ENCODE data around the gene PBX1.
"Not testable (repeated sequence)": the region's sequence is repeated elsewhere in the genome, so short reads cannot be mapped to it uniquely, and the experiment has no call there.

PBX1 gene

GRCh38 chr1:164558461-164559341, at the start of gene PBX1:
PBX1 (plus strand) TSS chr1:164559184.
- peak; percentile 92 for DNase-seq (ENCODE audit: low spot score)

DNA sequence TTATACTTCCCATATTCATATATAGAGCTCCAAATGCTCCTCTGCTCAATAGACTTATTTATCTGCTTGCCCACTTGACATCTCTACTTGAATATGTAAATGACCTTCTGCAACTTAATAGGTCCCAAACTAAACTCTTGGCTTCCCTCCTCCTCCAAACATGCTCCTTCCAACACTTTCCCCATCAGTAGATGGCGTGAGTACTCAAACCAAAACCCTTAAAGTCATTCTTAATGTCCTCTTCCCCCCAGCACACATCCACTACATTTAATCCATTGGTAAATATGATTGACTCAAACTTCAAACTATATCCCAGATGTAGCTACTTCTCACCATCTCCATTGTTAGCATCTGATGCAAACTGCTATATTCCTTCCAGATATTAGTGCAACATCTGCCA, 48.5 kb upstream of the PBX1 start:
- DNase-seq (ENCODE audit: low spot score): no peak

- DNase-seq (ENCODE audit: low spot score): no peak
These were observed 47.8 kb upstream of the PBX1 start for GRCh38 chr1:164511001-164511705.

DNA sequence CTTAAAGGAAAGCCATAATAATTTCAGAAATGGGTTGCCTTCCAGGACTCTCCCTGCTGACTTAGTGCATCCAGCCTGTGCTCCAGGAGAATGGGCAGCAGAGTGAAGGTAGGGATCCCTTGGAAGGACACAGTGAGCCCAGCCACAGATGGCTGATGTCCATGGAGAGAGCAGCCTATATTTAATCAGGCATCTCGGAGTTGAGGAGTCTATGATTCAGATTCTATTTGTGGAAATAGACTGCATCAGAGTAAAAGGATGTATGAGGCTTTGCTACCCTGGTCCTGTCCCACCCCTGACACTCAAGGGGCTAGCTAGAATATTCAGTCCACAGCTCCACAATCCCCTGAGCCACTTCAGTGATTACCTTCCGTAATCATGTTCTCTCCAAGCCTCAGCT, 43.8 kb upstream of the PBX1 start:
- no peak for DNase-seq (ENCODE audit: low spot score)

DNA sequence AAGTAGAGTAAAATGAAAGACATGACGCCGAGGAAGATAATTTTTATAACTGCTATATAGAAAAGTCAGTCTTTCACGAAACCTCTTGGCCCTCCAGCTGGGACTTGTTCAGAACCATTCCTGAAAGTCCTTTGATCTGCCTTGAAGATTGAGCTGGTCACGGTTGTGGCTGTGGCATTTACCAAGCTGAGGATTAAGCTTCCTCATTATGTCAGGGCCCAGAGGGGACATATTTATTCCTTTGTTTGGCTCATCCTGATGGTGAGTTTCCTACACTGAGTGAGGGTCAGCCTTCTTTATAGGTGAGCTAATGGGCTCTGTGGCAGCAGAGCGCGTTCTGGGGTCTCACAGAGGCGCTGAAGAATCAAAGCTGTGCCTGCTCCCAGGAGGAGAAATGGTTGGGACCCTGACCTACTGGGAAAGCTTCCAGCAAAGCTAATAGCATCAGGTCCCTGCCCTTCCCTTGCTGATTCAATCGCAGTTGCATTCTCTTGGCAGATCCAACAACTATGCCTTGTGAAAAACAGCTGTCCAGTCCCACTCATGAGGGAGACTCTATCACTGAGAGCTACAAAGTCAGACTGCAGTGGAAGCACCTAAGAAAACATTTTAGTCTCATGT, 43.2 kb upstream of the PBX1 start:
- no peak for DNase-seq (ENCODE audit: low spot score)

- no peak for DNase-seq (ENCODE audit: low spot score)
These were observed 42.4 kb upstream of the PBX1 start for GRCh38 chr1:164516591-164516990.

GRCh38 chr1:164518692-164519332, 40.2 kb upstream of the PBX1 start:
- no peak for DNase-seq (ENCODE audit: low spot score)

DNA sequence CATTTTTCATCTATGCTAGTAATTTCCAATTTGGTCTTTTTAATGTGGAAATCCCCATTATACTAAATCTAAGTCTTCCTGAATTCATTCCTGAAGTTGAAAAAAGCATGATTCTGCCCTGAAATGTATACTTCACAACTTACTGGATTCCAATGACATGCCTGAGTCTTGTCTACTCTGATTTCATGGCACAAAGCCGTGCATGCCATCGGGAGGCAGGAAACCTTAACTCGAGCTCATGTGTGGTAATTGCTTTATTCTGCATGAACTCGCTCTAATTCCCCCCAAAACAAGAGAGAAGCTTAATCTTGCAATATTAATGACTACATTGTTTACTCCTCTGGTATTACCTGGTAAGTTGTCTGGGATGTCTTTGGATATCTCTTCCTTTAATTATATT, 39.6 kb upstream of the PBX1 start:
- DNase-seq (ENCODE audit: low spot score): no peak

DNA sequence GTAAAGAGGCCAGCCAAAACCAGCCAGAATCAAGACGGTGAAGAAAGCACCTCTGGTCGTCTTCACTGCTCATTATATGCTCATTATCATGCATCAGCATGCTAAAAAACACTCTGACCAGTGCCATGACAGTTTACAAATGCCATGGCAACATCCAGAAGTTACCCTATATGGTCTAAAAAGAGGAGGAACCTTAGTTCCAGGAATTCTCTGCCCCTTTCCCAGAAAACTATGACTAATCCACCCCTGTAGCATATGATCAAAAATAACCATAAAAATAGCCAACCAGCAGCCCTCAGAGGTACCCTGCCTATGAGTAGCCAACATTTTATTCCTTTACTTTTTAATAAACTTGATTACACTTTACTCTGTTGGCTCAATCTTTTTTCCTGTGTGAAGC, 34.2 kb upstream of the PBX1 start:
- DNase-seq (ENCODE audit: low spot score): no peak

- no peak for DNase-seq (ENCODE audit: low spot score)
These were observed 23.9 kb upstream of the PBX1 start for GRCh38 chr1:164534863-164535610.

DNA sequence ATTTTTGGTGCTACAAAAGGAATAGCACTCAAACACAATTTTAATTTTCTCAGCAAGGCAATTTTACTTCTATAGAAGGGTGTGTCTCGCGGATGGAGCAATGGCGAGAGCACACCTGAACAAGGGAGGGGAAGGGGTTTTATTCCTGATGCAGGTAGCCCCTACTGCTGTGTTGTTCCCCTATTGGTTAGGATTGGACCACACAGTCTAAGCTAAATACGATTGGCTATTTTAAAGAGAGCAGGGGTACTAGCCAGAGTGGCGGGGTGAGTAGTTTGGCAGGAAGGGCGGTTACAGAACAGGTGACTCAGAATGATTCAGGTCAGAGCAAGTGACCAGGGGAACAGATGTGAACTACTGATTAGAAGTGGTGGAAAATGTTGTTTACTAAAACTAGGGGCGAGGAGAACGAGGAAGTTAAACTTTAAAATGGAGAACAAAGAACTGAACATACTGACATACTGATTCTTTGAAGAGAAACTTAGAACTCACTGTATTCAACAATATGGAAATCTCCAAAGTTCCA, 6.5 kb upstream of the PBX1 start:
- DNase-seq (ENCODE audit: low spot score): not testable (repeated sequence)

- no peak for DNase-seq (ENCODE audit: low spot score)
These were observed 1.7 kb upstream of the PBX1 start for GRCh38 chr1:164557270-164557669.

DNA sequence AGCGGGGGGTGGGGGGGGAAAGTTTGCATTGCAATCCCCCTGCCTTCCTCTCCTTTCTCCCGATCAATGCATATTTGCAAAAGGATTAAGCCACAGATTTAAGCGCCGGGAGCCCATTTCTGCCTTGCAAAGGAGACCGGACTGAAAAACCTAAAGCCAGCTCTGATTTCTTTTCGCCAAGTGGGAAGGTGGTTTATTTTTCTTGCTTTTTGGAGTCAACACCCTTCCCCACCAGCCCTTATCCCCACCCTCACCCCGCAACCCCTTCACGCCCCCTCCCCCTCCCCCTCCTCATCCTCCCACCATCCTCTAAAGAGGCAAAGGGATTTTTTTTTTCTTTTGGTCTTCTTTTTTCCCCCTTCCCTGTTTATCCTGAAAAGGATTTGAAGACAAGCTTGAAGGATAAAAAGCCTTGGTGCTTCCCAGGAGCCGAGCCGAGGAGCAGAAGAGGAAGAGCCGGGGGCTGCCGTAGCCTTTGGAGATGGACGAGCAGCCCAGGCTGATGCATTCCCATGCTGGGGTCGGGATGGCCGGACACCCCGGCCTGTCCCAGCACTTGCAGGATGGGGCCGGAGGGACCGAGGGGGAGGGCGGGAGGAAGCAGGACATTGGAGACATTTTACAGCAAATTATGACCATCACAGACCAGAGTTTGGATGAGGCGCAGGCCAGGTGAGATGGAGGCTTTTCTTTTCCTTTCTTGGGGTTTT, 513 bp downstream of the PBX1 start:
- peak; percentile 23 for DNase-seq (ENCODE audit: low spot score)

DNA sequence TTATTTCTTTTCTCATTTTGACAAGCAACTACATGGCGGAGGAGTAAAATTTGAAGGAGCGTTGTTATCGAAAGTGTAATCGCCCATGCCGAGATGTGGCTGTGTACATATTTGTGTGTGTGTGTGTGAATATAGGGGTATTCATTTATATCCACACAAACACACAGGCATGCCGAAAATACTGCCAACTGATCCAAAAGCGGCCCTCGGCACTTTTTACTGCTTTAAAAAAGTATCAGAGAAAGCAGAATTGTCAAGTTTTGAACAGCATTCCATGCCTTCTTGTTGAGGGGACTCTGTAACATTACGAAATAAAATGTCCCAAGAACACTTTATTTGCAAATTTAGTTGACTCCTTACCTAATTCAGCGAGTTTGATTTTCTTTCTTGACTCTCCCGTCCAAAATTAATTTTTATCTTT, 1.1 kb downstream of the PBX1 start:
- no peak for DNase-seq (ENCODE audit: low spot score)

- no peak for DNase-seq (ENCODE audit: low spot score)
These were observed 1.6 kb downstream of the PBX1 start for GRCh38 chr1:164560556-164560955.

GRCh38 chr1:164561007-164561406, 2.0 kb downstream of the PBX1 start:
- DNase-seq (ENCODE audit: low spot score): no peak

GRCh38 chr1:164561472-164561871, 2.5 kb downstream of the PBX1 start:
- no peak for DNase-seq (ENCODE audit: low spot score)

DNA sequence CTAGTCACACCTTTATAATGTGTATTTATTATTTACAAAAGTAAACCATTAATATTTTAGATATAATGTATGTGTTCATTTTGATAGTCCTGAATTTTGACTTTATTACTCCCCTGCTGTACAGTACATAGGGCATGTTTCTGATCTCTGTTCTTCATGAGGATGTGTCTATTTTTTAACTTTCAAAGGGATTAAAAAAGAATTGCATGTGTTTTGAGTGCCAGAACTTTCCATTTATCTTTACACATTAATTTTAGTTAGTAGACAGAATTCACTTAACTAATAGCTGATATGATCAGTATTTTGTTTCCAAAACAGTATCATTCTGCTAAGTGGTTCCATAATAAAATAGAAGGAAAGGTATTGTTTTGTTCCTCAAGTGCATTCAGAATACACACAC, 3.1 kb downstream of the PBX1 start:
- DNase-seq (ENCODE audit: low spot score): no peak

DNA sequence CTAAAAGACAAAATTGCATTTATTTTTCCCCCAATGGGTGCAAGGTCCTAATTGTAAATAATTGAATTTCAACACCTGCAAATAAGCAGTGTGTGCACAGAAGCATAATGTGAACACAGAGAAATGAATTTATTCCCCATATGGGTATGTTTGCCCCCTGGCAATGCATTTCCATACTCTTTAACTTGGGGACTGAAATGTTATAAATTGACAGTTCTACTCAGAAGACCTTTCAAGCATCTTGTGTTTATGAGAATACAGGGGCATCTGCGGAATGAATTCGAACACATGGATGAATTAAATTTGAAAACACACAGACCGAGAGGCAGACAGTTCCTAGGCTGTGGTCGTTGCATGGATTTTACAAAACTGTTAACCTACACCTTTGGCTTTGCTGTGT, 3.5 kb downstream of the PBX1 start:
- no peak for DNase-seq (ENCODE audit: low spot score)

DNA sequence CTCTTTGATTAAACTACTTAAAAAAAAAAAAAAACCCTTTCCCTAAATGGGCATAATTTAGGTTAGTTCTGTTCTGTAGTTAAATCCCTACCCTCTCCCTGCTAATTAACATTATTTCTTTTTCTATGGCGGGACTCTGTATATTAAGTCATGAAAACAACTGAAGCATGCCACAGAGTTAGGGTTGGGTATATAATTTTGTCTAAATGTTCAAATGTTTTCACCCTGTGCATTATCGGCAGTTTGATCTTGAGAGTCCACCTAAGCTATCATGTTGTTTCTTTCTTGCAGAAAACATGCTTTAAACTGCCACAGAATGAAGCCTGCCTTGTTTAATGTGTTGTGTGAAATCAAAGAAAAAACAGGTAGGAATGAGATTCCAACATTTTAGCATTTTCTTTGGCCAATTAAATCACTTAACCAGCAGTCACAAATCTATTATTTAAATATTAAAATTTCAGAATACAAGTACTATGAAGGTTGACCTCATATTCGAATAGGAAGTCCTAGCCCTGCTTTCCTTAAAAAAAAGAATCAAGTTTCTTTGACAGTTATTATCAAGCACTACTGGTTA, 4.0 kb downstream of the PBX1 start:
- DNase-seq (ENCODE audit: low spot score): no peak
